Measurements from ENCODE around the gene APOO.

Gene APOO

DNA sequence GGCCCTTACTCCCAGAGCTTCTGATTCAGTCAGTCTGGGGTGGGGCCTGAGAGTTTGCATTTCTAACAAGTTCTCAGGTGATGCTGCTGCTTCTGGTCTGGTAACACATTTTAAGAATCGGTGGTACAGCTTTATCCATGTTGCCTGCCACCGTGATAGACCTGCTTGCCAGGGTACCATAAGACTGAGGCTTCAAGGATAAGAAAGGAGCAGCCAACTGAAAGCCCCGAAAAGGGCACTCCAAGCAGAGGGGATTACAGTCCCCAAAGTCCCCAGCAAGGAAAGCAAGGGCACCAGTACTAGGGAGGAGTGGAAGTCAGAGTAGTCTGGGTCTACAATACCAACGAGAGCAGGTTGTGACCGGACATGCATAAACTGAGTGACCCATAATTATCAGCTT lies 49.8 kb downstream of the APOO start:
- no peak for DNase-seq

DNA sequence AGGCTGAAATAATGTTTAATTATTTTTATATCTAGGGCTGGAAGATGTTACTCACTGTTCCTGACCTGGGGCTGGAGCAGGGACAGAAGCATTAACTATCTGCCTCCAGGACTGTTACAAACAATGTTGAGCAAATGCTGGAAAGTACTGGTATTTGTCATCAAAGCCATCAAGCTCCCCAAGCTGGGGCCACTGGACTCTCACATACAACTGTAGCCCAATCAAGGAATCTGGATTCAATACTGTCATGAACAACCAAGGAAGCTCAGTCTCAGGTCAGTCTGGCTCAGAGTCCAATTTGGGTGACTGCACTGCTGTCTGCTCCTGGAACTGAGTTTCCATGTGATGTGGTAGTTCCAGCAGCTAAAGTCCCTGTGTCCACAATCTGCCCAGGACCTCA lies 50.4 kb downstream of the APOO start:
- DNase-seq = no peak

- peak; percentile 9 to 30 for DNase-seq
Measured at GRCh38 chrX:23855569-23855968, 52.2 kb downstream of the APOO start.

- DNase-seq = peak in 1 of 2 donors; percentile 15
Measured at GRCh38 chrX:23854945-23855344, 52.8 kb downstream of the APOO start.

GRCh38 chrX:23854122-23854521 lies 53.6 kb downstream of the APOO start:
- no peak for DNase-seq

DNA sequence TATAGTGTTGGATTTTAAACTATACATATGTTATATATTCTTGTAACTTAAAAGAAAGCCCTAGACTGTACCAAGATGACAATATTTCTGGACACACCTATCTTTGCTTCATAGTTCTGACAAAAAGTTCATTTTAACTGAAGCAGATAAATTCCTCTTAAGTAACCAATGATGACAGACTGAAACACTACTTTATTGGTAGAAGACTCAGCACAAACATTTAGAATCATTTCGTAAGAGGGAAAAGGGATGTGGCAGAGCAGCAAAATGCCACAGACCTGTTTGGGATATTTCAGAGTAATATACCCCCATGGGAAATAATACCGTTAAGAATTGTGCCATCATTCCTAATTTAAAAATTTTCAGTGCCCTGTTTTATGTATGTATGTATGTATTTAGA lies 56.2 kb downstream of the APOO start:
- DNase-seq = peak in 1 of 2 donors; percentile 28

GRCh38 chrX:23849241-23849640 lies 58.5 kb downstream of the APOO start:
- no peak for DNase-seq

- DNase-seq = peak; percentile 5 to 39
Measured at GRCh38 chrX:23845351-23845817, 62.4 kb downstream of the APOO start.

- DNase-seq = peak; percentile 61 to 70
Measured at GRCh38 chrX:23844502-23845138, 63.1 kb downstream of the APOO start.

DNA sequence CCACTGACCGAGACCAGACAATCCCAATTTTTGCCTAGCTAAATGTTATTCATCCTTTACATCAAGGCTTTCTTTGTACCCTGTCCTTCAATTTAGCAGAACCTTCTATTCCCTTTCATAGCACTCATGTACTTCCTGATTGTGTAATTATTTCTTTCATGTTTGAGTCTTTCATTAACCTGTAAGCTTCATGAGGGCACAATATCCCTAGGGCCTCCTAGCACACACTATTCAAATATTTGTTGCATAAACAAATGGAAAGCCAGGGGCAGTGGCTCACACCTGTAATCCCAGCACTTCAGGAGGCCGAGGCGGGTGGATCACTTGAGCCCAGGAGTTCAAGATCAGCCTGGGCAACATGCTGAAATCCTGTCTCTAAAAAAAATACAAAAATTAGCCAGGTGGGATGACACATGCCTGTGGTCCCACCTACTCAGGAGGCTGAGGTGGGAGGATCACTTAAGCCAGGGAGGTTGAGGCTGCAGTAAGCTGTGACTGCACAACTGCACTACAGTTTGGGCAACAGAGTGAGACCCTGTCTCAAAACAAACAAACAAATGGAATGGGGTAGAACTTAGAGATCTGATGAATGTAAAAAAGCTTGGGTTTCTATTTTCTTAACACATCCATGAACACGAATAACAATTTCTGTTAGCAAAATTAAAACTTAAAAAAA lies 65.8 kb downstream of the APOO start:
- no peak for DNase-seq

DNA sequence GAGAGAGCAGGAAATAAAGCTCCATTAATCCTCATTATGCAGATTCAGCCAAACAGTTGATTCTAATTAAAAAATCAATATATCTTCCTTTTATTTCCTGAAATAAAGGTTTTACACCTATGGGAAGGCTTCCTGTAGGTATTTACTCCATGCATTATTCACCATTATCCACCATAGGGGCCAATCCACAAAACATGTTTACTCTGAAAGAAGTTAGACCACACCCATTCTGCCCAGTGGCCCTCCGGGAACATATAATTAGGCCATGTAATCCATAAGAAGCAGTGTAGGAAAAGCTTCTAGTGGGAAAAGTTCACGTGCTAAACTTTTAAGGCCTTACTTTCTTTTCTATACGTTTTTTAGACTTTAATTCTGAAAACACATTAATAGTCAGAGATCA lies 67.1 kb downstream of the APOO start:
- DNase-seq = no peak

- DNase-seq = peak; percentile 5 to 13
Measured at GRCh38 chrX:23838953-23839352, 68.8 kb downstream of the APOO start.

DNA sequence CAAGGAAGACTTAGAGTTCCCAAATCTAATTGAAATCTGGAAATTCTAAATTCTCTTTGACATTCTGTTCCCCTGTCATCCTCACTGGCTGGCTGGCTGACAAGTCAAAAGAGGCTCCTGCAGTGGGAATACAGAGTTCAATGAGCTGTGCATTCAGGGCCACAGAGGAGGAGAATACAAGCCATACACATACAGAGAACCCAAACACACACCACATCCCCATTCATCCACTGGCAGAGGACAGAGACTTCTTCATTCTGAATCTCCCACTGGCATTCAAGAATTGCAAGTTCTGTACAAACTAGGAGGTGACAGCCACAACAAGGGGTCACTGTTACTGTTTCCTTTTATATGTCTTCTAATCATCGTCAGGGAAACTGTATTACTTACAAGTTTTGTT lies 75.0 kb downstream of the APOO start:
- DNase-seq = no peak

- DNase-seq = no peak
Measured at GRCh38 chrX:23828881-23829280, 78.9 kb downstream of the APOO start.

DNA sequence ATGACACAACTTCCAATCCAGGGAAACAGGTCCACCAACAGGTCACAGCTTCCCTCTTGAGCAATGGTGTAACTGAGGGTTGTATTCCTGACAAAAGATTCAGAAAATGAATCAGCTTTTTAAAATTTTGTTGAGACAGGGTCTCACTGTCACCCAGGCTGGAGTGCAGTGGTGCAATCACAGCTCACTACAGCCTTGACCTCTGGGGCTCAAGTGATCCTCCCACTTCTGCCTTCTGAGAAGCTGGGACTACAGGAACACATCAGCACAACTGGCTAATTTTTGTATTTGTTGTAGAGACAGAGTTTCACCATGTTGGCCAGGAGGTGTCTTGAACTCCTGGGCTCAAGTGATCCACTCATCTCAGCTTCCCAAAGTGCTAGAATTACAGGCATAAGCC lies 81.1 kb downstream of the APOO start:
- DNase-seq = peak; percentile 44 to 46

GRCh38 chrX:23826216-23826615 lies 81.5 kb downstream of the APOO start:
- no peak for DNase-seq

- no peak for DNase-seq
Measured at GRCh38 chrX:23825675-23826074, 82.1 kb downstream of the APOO start.

GRCh38 chrX:23822841-23823240 lies 84.9 kb downstream of the APOO start:
- DNase-seq = no peak

GRCh38 chrX:23822397-23822796 lies 85.3 kb downstream of the APOO start:
- DNase-seq = no peak

DNA sequence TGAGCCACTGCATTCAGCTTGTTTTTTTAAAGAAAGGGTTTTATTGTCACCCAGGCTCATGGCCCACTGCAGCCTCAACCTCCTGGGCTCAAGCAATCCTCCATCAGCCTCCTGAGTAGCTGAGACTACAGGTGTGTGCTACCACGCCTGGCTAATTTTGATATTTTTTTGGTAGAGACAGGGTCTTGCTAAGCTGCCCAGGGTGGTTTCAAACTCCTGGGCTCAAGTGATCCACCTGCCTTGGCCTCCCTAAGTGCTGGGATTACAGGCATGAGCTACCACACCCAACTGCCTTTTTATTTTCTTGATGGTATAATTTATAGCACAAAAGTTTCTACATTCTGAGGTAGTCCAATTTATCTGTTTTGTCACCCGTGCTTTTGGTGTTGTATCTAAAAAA lies 85.9 kb downstream of the APOO start:
- no peak for DNase-seq

DNA sequence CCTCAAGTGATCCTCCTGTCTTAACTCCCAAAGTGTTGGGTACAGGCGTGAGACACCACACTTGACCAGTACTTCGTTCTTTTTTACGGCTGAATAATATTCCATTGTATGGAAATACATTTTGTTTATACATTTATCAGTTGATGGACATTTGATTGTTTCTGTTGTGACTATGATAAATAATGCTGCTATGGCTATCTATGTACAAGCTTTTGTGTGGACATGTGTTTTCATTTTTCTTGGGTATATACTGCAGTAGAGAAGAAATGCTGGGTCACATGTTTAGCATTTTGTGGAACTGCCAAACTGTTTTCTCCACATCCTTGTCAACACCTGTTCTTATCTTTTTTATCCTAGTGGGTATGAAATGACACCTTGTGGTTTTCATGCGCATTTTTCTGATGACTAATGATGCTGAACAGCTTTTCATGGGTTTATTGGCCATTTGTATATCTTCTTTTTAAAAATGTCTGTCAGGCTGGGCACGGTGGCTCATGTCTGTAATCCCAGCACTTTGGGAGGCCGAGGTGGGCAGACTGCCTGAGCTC lies 87.4 kb downstream of the APOO start:
- no peak for DNase-seq

DNA sequence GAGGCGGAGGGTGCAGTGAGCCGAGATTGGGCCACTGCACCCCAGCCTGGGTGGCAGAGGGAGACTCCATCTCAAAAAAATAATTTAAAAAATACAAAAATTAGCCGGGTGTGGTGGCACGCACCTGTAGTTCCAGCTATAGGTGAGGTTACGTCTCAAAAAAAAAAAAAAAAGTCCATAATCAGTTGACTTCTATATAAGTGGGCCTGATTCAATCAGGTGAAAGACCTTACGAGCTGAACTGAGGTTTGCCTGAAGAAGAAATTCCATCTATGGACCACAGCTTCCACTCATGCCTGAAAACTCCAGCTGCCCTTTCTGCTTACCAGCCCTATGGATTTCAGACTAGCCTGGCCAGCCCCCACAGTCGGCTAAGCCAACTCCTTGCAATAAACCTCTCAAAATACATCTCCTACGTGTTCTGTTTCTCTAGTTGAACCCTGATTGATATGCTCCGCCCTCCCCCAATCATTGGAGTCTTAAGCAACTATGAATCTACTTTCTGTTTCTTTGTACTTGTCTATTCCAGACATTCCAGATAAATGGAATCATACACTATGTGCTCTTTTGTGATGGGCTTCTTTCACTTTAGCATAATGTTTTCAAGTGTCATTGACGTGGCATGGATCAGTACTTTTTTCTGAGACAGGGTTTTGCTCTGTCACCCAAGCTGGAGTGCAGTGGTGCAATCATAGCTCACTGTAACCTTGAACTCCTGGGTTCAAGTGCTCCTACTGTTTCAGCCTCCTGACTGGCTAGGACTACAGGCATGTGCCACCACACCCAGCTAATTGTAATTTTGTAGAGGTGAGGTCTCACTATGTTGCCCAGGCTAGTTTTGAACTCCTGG lies 88.1 kb downstream of the APOO start:
- no peak for DNase-seq

DNA sequence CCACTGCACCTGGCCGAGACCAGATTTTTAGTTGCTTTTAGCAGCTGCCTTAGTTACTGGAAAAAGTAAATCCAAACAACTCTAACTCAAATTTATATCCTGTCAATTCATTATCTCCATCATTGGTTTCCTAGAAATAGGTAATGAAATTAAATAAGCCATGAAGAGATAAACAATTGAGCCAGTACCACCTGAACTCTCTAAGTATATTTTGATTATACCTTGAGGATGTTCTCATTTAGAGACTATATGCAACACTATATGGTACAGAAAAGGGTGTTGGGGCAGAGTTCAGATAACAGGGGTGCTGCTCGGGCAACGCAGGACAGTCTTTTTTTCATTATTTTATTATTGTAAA lies 89.8 kb downstream of the APOO start:
- no peak for DNase-seq

Data from inflammatory macrophage (primary cell).